Measurements from ENCODE around the gene CTPS2.

- no peak for TF ChIP-seq CTCF (IDR thresholded peaks at IDR 0.05; ENCODE audit: insufficient read depth, low read depth, low read length)
- no peak for TF ChIP-seq EZH2 (IDR thresholded peaks at IDR 0.05; ENCODE audit: insufficient read depth, low read length)
Measured at GRCh38 chrX:16566571-16566970, 145.9 kb downstream of the CTPS2 start.
